GM12878 (cell line): Measurements from ENCODE around the gene ZNF284.
A peak's percentile ranks its signal among the peaks of the same experiment; 100 is the strongest.

Experiments used
- HDAC2 ChIP-seq: fragments of 200-600 bp; sonication (generic); IDR thresholded peaks from 2 replicates; pipeline ENCODE4 v1.6.1; 2017
- MTA2 ChIP-seq: fragments of 450-650 bp; IDR thresholded peaks from 2 replicates; pipeline ENCODE4 v1.6.1; 2016; ENCODE audit warnings: low read depth, mild to moderate bottlenecking, moderate library complexity
- POLR2AphosphoS5 ChIP-seq: IDR thresholded peaks from 2 replicates; pipeline ENCODE4 v1.6.1; 2011; ENCODE audit warnings: mild to moderate bottlenecking, low read length, inconsistent platforms
- TF ChIP-seq, protein P1 (sequence below), 3 experiments: IDR thresholded peaks in 2 of 3; conservative IDR thresholded peaks in 1 of 3; 2 replicates each; pipeline ENCODE4 v1.5.1; 2011; ENCODE audit warnings: low read depth in 3 of 3, low read length in 3 of 3, mild to moderate bottlenecking in 3 of 3, control low read depth in 2 of 3, moderate library complexity in 2 of 3, inconsistent platforms in 1 of 3, mixed read lengths in 1 of 3; ENCODE audit not compliant: control insufficient read depth in 2 of 3, insufficient read depth in 1 of 3; ENCODE audit errors: extremely low read depth in 1 of 3

DNA sequence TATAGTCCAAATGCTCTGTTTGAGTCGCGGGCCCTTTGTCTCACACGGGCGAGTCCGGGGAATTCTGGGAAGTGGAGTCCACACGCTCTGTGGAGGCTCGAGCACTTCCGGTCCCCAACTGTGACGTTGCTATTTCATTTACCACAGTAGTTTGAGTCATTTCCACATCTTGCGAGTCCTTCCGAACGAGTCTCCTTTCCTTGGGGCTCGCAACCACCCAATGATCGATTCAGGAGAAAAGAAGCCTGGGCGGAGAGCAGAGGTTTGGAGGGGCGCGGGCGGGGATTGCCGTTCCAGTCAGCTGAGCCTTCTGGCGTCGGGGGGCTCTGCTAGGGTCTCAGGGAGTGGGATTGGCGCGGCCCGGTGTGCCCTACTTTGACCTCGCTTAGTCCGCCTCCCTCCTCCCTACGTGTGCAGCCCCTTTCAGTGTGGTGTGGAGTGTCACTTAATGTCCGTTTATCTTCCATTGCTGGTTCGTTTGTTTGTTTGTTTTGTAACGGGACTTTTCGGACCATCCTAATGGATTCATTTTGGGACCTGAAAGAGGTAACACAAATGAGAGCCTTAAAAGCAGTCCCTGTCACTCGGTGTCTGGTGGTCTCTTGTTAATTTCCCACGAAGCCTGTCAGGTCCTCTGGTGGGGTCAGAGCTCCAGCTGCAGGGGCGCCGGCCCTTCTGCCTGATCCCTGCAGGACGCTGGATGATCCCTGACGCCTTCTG is 46.6 kb upstream of the ZNF284 start, which contains the start of gene ZNF222:
- TF ChIP-seq POLR2AphosphoS5 (peak; percentile 53), MTA2 (no peak; the same call in 1 of the 2 replicates), HDAC2 (no peak)
- TF ChIP-seq, protein P1, sequence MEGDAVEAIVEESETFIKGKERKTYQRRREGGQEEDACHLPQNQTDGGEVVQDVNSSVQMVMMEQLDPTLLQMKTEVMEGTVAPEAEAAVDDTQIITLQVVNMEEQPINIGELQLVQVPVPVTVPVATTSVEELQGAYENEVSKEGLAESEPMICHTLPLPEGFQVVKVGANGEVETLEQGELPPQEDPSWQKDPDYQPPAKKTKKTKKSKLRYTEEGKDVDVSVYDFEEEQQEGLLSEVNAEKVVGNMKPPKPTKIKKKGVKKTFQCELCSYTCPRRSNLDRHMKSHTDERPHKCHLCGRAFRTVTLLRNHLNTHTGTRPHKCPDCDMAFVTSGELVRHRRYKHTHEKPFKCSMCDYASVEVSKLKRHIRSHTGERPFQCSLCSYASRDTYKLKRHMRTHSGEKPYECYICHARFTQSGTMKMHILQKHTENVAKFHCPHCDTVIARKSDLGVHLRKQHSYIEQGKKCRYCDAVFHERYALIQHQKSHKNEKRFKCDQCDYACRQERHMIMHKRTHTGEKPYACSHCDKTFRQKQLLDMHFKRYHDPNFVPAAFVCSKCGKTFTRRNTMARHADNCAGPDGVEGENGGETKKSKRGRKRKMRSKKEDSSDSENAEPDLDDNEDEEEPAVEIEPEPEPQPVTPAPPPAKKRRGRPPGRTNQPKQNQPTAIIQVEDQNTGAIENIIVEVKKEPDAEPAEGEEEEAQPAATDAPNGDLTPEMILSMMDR (IDR thresholded peaks at IDR 0.05 in 2 of 3, conservative IDR thresholded peaks at IDR 0.05 in 1 of 3; ENCODE audit: control insufficient read depth in 2 of 3, extremely low read depth in 1 of 3, insufficient read depth in 1 of 3, low read depth in 3 of 3, low read length in 3 of 3), result no peak
